Activated CD4-positive, alpha-beta T cell treated with anti-CD3 and anti-CD28 coated beads, Interleukin-2, amount 50 U/mL, for 48 hours (primary cell): Measurements from ENCODE around the gene SPACA7.
"Not testable (repeated sequence)": the region's sequence is repeated elsewhere in the genome, so short reads cannot be mapped to it uniquely, and the experiment has no call there.

ENCODE experiments used
- DNase-seq, 2 experiments: peaks; one replicate each; pipeline ENCODE4 v3.0.0-alpha.2; 2020

SPACA7 gene

DNA sequence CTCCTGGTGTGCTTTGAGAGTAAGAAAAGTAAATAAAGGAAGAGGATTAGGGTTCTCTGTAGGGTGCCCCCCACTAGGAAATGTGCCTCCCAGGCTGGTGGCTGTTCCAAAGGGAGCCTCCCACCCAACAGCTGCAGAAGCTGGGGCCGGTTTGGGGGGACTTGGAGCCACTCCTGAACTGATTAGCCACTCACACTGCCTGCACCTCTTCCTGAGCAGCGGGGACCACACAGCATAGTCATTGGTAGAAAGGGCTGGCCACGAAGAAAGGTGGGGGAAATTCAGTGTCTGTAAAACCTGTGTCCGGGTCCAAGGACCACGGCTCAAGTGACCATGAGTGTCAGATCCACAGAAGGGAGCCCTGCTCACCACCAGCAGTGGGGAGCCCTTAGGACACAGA is 55.6 kb downstream of the SPACA7 start:
- DNase-seq, result no peak

- DNase-seq, result not testable (repeated sequence)
These were observed 56.6 kb downstream of the SPACA7 start for GRCh38 chr13:112432734-112433133.

GRCh38 chr13:112433517-112433916 is 57.4 kb downstream of the SPACA7 start:
- not testable (repeated sequence) for DNase-seq

DNA sequence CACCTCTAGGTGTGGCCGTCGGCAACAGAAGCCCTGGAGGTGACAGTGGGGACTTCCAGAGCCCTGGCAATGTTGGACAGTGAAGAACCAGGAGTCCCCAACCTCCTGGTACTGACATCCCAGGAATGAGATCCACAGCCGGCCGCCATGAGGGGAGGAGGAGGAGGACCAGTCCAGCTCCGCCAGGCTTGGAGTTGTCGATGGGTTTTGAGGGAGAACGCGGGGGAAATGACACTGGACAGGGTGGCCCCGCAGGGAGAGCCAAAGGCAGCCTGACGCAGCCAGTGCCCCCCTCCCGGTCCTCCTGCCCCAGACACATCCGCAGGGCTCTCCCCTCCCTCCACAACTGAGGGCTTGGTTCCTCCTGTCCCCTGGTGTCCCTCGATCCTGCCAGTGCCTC is 57.9 kb downstream of the SPACA7 start:
- no peak for DNase-seq

DNA sequence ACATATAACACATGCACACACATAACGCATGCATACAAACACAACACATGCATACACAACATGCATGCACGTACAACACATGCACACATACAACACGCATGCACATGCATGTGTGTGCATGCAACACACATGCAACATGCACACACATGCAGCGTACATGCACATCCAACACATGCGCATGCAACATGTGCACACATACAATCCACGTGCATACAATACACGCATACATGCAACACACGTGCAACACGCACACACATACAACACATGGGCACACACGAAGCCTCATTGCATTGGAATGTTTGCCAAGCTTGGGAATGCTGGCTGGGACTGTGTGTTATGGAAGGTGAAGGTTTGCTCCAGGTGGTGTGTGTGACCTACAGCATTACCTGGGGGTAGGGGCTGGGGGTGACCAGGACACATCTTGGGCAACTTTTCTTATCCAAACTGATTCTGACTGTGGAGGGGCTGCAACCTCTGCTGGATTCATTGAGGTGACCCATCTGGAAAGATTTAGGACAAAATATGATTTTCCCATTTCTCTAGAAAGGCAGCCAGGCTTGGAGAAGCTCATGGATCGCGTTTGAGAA is 58.9 kb downstream of the SPACA7 start:
- DNase-seq, result no peak

DNA sequence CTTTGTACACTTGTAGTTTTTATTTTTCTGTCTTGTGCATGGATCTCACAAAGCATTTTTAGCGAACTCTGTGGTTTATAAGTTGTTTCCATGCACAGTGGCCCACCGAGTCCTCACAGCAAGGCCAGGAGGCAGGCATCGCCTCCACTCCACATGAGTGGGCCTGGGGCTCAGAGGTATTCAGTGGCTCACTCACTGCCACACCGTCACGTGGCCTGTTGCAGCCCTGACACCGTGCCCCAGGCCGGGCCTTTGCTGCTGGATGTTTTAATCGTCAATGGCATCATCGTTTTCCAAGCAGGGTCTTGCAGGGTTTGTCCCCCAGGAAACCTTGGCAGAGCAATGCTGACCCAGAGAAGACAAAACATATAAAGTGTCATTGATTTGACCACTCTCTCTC is 59.8 kb downstream of the SPACA7 start:
- no peak for DNase-seq

DNA sequence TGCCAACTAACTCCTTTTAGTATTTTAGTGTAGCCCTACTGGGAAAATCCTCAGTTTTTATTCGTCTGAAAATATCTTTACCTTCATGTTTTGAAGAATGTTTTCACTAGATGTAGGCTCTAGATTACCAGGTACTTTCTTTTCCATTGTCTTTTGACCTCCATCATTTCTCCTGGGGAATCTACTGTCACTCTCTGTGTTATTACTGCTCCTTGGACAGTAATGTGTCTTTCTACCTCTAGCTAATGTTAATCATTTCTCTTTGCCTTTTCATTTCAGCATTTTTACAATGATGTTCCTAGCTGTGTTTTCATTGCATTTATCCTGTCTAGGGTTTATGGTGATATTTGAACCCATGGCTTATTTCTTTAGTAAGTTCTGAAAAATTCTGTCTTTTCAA is 61.9 kb downstream of the SPACA7 start:
- DNase-seq, result no peak

DNA sequence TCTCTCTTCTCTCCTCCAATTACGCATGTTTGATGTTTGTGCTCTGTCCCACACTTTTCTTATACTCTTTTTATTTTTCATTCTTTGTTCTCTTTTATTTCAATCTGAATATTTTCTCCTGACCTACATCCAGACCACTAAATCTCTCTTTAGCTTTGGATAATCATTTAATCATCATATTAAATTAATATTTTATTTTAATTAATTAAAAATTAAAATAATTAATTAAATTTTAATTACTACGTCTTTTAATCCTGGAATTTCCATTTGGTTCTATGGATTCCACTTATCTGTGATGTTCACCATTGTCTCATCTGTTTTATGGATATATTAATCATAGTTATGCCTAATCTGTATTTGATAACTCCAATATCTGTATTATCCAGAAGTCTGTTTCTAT is 62.4 kb downstream of the SPACA7 start:
- DNase-seq, result no peak

- no peak for DNase-seq
These were observed 65.1 kb downstream of the SPACA7 start for GRCh38 chr13:112441226-112441625.

GRCh38 chr13:112441779-112442310 is 65.7 kb downstream of the SPACA7 start:
- no peak for DNase-seq

DNA sequence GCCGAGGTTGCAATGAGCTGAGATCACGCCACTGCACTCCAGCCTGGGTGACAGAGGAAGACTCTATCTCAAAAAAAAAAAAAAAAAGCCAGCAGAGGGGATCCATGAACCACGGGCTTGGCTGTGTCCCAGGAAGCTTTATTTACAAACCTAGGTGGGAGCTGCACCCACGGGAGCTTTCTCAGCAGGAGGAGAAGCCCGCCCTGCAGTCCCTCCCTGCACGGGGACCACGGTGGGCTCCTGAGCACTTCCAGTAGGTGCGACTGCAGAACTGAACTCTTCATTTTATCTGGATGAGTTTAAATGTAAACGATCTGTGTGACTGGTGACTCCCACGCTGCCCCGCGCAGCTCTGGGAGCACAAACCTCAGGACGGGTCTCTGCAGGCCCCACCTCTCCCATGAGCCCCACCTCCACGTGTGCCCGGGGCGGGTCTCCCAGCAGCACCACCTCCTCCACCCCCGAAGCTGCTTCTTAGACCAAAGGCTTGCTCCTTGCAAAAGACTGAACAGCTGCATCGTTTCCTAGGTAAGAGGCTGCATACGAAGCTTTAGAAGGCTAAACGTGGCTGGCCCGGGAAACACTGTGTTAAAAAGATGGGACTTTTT is 66.4 kb downstream of the SPACA7 start:
- DNase-seq, result no peak

DNA sequence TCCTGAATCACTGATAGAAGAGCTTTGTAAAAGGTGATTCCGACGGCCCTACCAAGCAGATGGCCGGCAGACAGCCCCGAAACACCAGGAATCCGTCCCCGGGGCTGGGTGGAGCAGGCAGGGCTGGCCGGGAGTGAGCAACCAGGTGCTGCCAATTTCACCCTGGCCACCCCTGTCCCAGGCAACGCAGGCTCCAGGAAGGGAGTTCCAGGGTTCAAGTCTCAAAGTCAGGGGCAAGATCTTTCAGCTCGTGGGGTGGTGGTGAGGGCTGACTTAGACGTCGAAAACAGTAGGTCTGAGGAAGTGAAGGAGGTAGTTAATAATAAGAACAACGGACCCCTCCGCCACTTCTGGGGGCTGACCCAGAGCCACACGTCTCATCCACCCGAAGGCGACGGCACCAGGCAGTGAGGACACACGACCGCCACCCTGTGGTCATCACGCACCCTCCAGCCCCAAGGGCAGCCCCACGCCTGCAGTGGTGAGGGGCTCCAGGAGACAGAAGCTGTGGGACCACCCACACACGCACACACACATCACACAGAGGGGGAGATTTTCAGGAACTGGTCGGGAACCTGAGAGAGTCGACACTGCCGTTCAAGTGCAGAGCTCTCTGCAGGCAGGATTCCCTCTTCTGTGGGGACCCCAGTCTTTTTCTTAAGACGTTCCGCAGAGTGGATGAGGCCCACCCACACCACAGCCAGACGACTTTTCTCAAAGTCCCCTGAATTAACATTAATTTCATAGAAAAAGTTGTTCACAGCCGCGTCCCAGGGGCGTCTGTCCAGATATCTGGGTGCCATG is 67.2 kb downstream of the SPACA7 start:
- DNase-seq, result peak; percentile 7 to 19

- peak; percentile 66 to 76 for DNase-seq
These were observed 67.8 kb downstream of the SPACA7 start for GRCh38 chr13:112443995-112444311.

DNA sequence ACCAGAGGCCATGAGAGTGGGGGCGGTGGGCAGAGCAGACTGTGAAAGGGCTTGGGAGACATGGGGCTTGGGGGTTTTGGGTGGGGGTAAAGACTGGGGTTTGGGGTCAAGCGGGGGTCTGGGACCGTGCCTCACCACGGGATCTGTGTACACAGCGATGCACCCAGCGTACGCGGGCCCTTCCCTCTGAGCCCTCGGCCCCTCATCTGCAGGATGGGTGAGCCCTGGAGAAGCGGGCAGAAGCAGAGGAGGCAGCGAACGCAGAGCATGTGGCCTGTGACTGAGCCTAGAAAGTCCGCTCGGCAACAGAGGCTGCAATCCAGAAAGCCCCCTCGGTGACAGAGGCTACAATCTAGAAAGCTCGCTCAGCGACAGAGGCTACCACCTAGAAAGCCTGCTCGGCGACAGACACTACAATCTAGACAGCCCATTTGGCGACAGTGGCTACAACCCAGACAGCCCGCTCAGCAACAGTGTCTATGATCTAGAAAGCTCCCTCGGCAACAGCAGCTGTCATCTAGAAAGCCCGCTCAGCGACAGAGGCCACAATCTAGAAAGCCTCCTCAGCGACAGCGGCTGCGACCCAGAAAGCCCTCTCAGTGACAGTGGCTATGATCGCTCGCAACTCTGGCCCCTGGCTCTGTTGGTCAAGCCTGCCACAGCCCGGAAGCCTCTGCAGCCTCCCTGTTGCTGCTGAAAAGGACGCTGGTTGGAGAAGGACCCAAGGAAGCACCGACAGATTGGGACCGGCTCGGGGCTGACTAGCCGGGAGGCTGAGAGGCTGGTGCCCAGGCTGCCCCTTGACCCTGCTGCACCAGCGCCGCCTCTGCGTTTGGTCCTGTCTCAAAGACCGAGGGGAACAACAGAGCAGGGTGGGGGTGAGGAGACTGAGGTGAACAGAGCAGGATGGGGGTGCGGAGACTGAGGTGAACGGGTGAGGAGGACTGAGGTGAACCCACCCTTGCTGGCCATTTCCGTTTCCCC is 68.6 kb downstream of the SPACA7 start:
- DNase-seq, result no peak

DNA sequence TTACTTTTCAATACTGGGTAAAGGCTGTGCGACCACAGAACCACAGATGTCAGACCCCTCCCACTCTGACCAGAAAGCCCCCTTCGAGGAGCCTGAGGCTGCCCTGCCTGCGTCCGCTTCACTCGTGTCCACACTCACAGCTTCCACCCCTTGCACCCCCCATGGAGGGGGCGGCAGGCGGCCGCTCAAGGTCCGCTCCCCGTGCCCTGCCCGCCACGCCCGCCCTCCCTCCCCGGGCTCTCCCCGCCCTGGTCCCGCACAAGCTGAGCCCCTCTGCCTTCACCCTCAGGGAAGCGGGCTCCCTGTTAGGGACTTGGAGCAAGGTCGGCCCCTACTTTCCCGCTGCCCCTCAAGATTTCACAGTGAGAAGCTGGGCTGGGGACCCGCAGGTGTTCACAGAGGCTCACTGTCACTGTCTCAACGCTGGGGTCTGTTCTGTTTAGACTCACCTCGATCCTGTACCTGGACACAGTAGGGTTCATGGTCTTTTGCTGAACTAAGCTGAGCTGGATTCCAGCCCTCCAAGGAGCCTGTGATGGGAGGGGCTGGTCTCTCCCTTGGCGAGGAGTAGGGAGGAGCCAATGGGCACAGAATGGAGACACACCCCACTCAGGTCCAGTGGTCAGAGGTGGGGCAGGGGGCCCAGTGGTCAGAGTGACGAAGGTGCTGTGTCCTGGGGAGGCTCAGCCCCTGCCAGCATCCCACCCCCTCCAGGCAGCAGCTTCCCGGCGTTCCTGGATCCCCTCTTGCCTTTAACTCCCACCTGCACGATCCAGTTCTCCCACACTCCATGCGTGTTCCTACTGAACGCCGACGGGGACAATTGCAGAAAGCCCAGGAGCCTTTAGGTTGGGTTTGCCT is 69.5 kb downstream of the SPACA7 start:
- DNase-seq, result no peak

GRCh38 chr13:112446347-112446861 is 70.2 kb downstream of the SPACA7 start:
- no peak for DNase-seq

DNA sequence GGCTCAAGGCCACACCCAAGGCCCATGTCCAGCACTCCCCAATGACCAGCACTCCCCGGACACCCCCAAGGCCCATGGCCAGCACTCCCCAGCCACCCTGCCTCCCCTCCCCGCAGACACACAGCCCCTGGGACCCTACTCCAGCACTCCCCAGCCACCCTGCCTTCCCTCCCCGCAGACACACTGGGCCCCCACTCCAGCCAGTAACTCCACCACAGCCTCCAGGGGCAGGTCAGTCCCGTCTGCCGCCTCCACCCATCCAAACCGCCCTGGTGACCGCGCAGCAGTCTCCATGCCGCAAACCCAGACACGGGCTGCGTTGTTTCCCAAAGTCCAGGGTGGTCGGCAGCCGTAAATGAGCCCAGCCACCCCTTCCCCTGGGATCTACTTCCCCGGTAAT is 70.7 kb downstream of the SPACA7 start:
- no peak for DNase-seq

DNA sequence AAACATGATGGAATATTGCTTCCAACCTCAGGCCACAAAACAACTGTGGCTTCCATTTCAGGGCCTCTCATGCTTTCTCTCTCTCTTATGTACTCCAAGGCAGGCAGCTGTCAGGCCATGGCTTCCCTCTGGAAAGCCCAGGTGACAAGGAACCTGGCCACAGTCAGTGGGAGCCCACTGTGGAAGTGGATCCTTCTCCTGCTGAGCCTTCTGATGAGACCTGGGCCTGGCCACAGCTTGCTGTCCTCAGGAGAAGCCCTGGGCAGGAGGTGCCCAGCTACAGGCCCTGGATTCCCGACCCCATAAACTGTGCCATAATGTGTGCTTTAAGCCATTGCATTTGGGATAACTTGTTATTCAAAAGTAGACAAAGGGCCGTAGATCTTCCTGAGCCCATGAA is 71.2 kb downstream of the SPACA7 start:
- DNase-seq, result no peak

- no peak for DNase-seq
These were observed 71.8 kb downstream of the SPACA7 start for GRCh38 chr13:112447761-112448603.
